ENCODE data around the gene TMEM39B. TPM values are rescaled to one million over a fixed set of nuclear protein-coding genes. Genes with fewer than 3 reads are reported as not detected.
"Not testable (repeated sequence)": the region's sequence is repeated elsewhere in the genome, so short reads cannot be mapped to it uniquely, and the experiment has no call there.

The TMEM39B gene
- total and polyA plus RNA-seq, 7 donors: 4.7 to 11.5 (median 7.2) TPM

DNA sequence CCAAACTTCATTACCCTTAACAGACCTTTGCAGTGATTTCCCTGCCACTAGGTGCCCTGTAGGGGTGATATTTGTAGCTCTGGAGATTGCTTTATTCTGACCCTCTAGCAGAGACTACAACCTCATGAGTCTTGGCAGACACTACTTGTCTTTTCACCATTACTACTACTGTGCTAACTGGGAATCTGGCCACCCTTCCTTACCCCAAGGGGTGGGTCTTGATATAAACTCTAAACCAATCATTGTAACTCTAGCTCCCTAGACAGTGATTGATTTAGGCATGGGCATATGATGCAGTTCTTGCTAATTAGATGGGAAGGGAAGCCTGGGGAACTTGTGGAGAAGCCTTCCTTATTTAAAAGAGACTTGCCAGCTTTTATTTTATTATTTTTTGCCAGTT, 39.0 kb downstream of the TMEM39B start:
- H3K36me3 ChIP-seq (ENCODE audit: insufficient read depth in 1 of 2, low read depth in 1 of 2): no peaks in the 10 kb centered on the region
- no peak for DNase-seq
- no peaks in the 10 kb centered on the region for H3K27me3 ChIP-seq (ENCODE audit: insufficient read depth in 3 of 3, low read length in 2 of 3)
- TF ChIP-seq, protein P1, sequence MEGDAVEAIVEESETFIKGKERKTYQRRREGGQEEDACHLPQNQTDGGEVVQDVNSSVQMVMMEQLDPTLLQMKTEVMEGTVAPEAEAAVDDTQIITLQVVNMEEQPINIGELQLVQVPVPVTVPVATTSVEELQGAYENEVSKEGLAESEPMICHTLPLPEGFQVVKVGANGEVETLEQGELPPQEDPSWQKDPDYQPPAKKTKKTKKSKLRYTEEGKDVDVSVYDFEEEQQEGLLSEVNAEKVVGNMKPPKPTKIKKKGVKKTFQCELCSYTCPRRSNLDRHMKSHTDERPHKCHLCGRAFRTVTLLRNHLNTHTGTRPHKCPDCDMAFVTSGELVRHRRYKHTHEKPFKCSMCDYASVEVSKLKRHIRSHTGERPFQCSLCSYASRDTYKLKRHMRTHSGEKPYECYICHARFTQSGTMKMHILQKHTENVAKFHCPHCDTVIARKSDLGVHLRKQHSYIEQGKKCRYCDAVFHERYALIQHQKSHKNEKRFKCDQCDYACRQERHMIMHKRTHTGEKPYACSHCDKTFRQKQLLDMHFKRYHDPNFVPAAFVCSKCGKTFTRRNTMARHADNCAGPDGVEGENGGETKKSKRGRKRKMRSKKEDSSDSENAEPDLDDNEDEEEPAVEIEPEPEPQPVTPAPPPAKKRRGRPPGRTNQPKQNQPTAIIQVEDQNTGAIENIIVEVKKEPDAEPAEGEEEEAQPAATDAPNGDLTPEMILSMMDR (IDR thresholded peaks at IDR 0.05): no peak
- intact Hi-C loops (cut with DNase I): loop anchor here in 1 of 2 donors (5.0 kb wide), 1 partner anchor 46 kb away; no protein-coding TSS in a partner anchor
- H3K4me3 ChIP-seq: no peak overlapping the region
- H3K27ac ChIP-seq: no peak overlapping the region
- H3K4me1 ChIP-seq: peaks cover 37% of the 10 kb centered on the region
- H3K9me3 ChIP-seq: no peaks in the 10 kb centered on the region
- peak; percentile 9 to 36 (median 34) for ATAC-seq

- H3K27me3 ChIP-seq (ENCODE audit: insufficient read depth in 3 of 3, low read length in 2 of 3): no peaks in the 10 kb centered on the region
- ATAC-seq (no peak), DNase-seq (no peak)
- TF ChIP-seq, protein P1 (IDR thresholded peaks at IDR 0.05): no peak
- H3K4me3 ChIP-seq: no peak overlapping the region
- H3K36me3 ChIP-seq (ENCODE audit: insufficient read depth in 1 of 2, low read depth in 1 of 2): no peaks in the 10 kb centered on the region
- no peaks in the 10 kb centered on the region for H3K9me3 ChIP-seq
- 75 to 88% (median 85%) methylated on average over 5 of the region's 5 CpGs for WGBS, 3 donors
- H3K4me1 ChIP-seq: peaks cover 40% of the 10 kb centered on the region
- intact Hi-C loops (cut with DNase I): loop anchor here in 1 of 2 donors (5.0 kb wide), 1 partner anchor 44 kb away; no protein-coding TSS in a partner anchor
- no peak overlapping the region for H3K27ac ChIP-seq
Observed at GRCh38 chr1:32112806-32113375, 40.2 kb downstream of the TMEM39B start.

- H3K9me3 ChIP-seq; H3K27ac ChIP-seq; ATAC-seq; H3K36me3 ChIP-seq (ENCODE audit: insufficient read depth in 1 of 2, low read depth in 1 of 2); DNase-seq; H3K27me3 ChIP-seq (ENCODE audit: insufficient read depth in 3 of 3, low read length in 2 of 3); H3K4me3 ChIP-seq: not testable (repeated sequence)
- intact Hi-C loops (cut with DNase I): loop anchor here in 1 of 2 donors (5.0 kb wide), 1 partner anchor 44 kb away; no protein-coding TSS in a partner anchor
- peaks cover 44% of the 10 kb centered on the region for H3K4me1 ChIP-seq
- WGBS, 3 donors: 89 to 91% (median 91%) methylated on average over 4 of the region's 4 CpGs
Observed at GRCh38 chr1:32113436-32113835, 40.7 kb downstream of the TMEM39B start.

DNA sequence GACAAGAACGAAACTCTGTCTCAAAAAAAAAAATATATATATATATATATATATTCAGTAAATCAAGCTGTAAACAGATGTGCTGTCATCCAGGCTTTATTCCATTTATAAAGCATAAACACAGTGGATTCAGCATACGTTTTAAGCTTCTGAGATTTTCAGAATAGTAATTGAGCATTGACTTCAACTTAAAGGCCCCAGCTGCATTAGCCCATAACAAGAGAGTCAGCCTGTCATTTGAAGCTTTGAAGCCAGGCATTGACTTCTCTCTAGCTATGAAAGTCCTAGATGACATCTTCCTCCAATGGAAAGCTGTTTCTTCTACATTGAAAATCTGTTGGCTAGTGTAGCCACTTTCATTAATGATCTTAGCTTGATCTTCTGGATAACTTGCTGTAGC, 41.7 kb downstream of the TMEM39B start:
- ATAC-seq: no peak

DNA sequence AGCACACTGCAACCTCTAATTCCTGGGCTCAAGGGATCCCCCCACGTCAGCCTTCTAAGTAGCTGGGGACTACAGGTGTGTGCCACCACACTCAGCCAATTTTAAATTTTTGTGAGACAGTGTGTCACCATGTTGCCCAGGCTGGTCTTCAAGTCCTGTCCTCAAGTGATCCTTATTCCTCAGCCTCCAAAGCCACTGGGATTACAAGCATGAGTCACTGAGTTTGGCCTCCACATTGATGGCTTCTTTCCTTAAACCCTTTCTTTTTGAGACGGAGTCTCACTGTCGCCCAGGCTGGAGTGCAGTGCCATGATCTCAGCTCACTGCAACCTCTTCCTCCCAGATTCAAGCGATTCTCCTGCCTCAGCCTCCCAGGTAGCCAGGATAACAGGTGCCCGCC, 42.8 kb downstream of the TMEM39B start:
- Histone ChIP-seq H3K27me3 (ENCODE audit: insufficient read depth in 3 of 3, low read length in 2 of 3) (no peaks in the 10 kb centered on the region), H3K4me3 (no peak overlapping the region), H3K4me1 (peaks cover 37% of the 10 kb centered on the region), H3K27ac (peak overlapping the region; percentile 44), H3K9me3 (no peaks in the 10 kb centered on the region), H3K36me3 (ENCODE audit: insufficient read depth in 1 of 2, low read depth in 1 of 2) (no peaks in the 10 kb centered on the region)
- ATAC-seq (peak in 2 of 4 donors; percentile 20 to 34), DNase-seq (no peak)
- WGBS, 3 donors: 81 to 86% (median 82%) methylated on average over 5 of the region's 5 CpGs
- intact Hi-C loops (cut with DNase I): no loop called here
- TF ChIP-seq, protein P1 (IDR thresholded peaks at IDR 0.05): no peak

More for the DNA sequence above, 41.7 kb downstream of the TMEM39B start:
- no peaks in the 10 kb centered on the region for H3K27me3 ChIP-seq (ENCODE audit: insufficient read depth in 3 of 3, low read length in 2 of 3)
- no peak overlapping the region for H3K4me3 ChIP-seq
- no peak overlapping the region for H3K27ac ChIP-seq
- H3K9me3 ChIP-seq: no peaks in the 10 kb centered on the region
- 45 to 60% (median 45%) methylated on average over 2 of the region's 2 CpGs for WGBS, 3 donors
- no peaks in the 10 kb centered on the region for H3K36me3 ChIP-seq (ENCODE audit: insufficient read depth in 1 of 2, low read depth in 1 of 2)
- TF ChIP-seq, protein P1 (IDR thresholded peaks at IDR 0.05): no peak
- no peak for DNase-seq
- peaks cover 45% of the 10 kb centered on the region for H3K4me1 ChIP-seq
- intact Hi-C loops (cut with DNase I): loop anchor here in 1 of 2 donors (5.0 kb wide), 1 partner anchor 43 kb away; no protein-coding TSS in a partner anchor
